Erythroblast (primary cell): ENCODE measurements around the gene DCP1B.

Experiments used
- GATA1 ChIP-seq: IDR thresholded peaks from 2 replicates; pipeline ENCODE4 v1.6.1; 2011; ENCODE audit warnings: low read depth, mild to moderate bottlenecking, control low read depth, low read length, moderate library complexity
- POLR2A ChIP-seq: IDR thresholded peaks from 2 replicates; pipeline ENCODE4 v1.6.1; 2011; ENCODE audit warnings: mild to moderate bottlenecking, low read length

DNA sequence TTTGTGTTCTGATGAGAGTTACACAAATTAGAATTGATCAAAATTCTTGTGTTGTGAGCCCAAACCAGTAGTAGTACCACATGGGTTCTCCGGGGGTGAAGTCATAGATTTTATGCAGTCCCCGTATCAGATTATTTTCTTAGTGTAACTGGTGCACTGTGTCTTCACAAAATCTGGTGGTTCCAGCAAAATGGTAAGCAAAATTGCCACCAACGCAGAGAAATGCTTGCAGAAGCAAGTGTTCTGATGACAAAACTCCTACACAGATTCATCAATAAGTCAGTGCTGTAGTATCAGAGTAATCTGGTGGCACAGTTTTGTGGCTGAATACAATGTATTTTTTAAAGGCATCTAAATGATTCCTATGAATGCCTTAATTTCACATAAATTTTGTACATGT lies 84.5 kb downstream of the DCP1B start:
- no peak for TF ChIP-seq POLR2A
- no peak for TF ChIP-seq GATA1
